Measurements from ENCODE around the gene MTAP.

MTAP gene

DNA sequence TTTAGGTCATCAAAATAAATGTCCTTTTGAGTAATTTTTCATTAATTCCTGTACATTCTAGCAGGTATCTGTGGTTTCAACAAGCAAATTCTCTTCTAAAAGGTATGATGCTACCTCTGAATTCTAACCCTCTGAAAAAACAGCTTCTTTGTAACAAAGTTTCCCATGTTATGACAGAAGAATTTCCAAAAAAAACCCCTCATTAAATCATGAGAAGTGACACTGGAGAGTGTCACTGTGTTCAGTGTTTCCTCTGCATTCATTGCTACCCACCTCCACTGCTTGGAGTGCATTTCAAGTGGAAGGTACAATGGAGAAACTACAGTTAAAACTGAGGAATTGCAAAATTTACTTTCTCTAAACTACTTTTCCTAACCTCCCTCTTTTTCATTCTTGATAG, 181.7 kb downstream of the MTAP start:
- no peak for TF ChIP-seq CTCF (IDR thresholded peaks at IDR 0.05; ENCODE audit: low read depth, low read length, missing control alignments)
- DNase-seq (ENCODE audit: extremely low read depth, low read depth) = no peak
- H3K4me3 ChIP-seq (replicated peaks; ENCODE audit: low read depth, low read length) = no peak overlapping the region

GRCh38 chr9:21985964-21986667, 183.7 kb downstream of the MTAP start:
- no peak overlapping the region for H3K4me3 ChIP-seq (replicated peaks; ENCODE audit: low read depth, low read length)
- no peak for DNase-seq (ENCODE audit: extremely low read depth, low read depth)
- TF ChIP-seq CTCF (IDR thresholded peaks at IDR 0.05; ENCODE audit: low read depth, low read length, missing control alignments) = no peak
